HG03159 (cell line): ENCODE data around the gene P2RY2.
"Not testable (repeated sequence)": the region's sequence is repeated elsewhere in the genome, so short reads cannot be mapped to it uniquely, and the experiment has no call there.

Experiments
- ATAC-seq: cut with Tn5 transposase; IDR thresholded peaks from one replicate; pipeline ENCODE4 v1.9.1; 2021; ENCODE audit warnings: mild to moderate bottlenecking, moderate library complexity; ENCODE audit not compliant: unreplicated experiment

The P2RY2 gene

GRCh38 chr11:73226297-73227006, 8.4 kb downstream of the P2RY2 start:
- ATAC-seq: no peak

- ATAC-seq: no peak
Observed at GRCh38 chr11:73227571-73228211, 9.6 kb downstream of the P2RY2 start.

GRCh38 chr11:73228268-73229134, 10.4 kb downstream of the P2RY2 start:
- no peak for ATAC-seq

GRCh38 chr11:73229321-73229895, 11.3 kb downstream of the P2RY2 start:
- no peak for ATAC-seq

GRCh38 chr11:73229896-73230875, 12.1 kb downstream of the P2RY2 start:
- no peak for ATAC-seq

- no peak for ATAC-seq
Observed at GRCh38 chr11:73230931-73231330, 12.8 kb downstream of the P2RY2 start.

GRCh38 chr11:73232487-73232886, 14.4 kb downstream of the P2RY2 start:
- not testable (repeated sequence) for ATAC-seq

GRCh38 chr11:73233211-73233610, 15.1 kb downstream of the P2RY2 start:
- no peak for ATAC-seq

GRCh38 chr11:73233692-73234470, 15.8 kb downstream of the P2RY2 start:
- ATAC-seq: no peak

GRCh38 chr11:73234471-73235181, 16.5 kb downstream of the P2RY2 start:
- no peak for ATAC-seq

GRCh38 chr11:73235236-73235786, 17.2 kb downstream of the P2RY2 start:
- ATAC-seq: no peak

GRCh38 chr11:73236205-73236765, 18.2 kb downstream of the P2RY2 start:
- no peak for ATAC-seq

- ATAC-seq: no peak
Observed at GRCh38 chr11:73236854-73237253, 18.8 kb downstream of the P2RY2 start.

- no peak for ATAC-seq
Observed at GRCh38 chr11:73237471-73238290, 19.6 kb downstream of the P2RY2 start.

GRCh38 chr11:73239111-73239521, 21.0 kb downstream of the P2RY2 start:
- no peak for ATAC-seq

- ATAC-seq: no peak
Observed at GRCh38 chr11:73239571-73240189, 21.6 kb downstream of the P2RY2 start.
